ENCODE data around the gene MAD1L1. TPM values are rescaled to one million over a fixed set of nuclear protein-coding genes. Genes with fewer than 3 reads are reported as not detected.

Gene MAD1L1
- total RNA-seq, 1 experiment from 2014 or later = 46.7 TPM

DNA sequence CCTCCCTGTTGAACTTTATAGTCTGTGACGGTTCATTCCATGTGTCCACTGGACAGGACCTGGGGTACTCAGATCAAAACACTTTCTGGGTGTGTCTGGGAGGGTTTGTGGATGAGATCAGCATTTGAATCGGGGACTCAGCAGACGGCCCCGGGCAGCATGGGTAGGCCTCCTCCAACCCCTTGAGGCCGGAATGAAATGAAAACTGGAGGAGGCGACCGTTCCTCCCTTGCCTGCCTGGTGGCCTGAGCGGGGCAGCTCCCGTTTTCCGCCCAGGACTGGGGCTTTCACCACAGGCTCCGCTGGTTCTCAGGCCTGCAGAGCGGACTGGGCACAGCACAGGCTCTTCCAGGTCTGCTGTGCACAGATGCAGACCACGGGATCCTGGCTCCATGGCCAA, 247.7 kb downstream of the MAD1L1 start:
- Histone ChIP-seq H3K4me1 (ENCODE audit: insufficient read depth, low read length, poor library complexity, severe bottlenecking) (no peaks in the 10 kb centered on the region), H3K36me3 (ENCODE audit: insufficient read depth, low read length, poor library complexity, severe bottlenecking) (no peaks in the 10 kb centered on the region), H3K27me3 (replicated peaks; ENCODE audit: insufficient read depth, low read depth, low read length, poor library complexity) (no peaks in the 10 kb centered on the region), H3K9me3 (ENCODE audit: low read depth, low read length, poor library complexity, severe bottlenecking) (no peaks in the 10 kb centered on the region), H3K27ac (ENCODE audit: low read depth, low read length, poor library complexity, severe bottlenecking) (no peak overlapping the region), H3K4me3 (ENCODE audit: low read depth, low read length, poor library complexity, severe bottlenecking) (no peak overlapping the region)
- no TSS peak for BruUV-seq (replicated peaks)
- intact Hi-C loops (cut with micrococcal nuclease; ENCODE audit: unreplicated experiment) = no loop called here
- no peak for TF ChIP-seq EZH2 (IDR thresholded peaks at IDR 0.05; ENCODE audit: borderline replicate concordance, low read depth, low read length, poor library complexity, severe bottlenecking)
- TF ChIP-seq, protein P1, sequence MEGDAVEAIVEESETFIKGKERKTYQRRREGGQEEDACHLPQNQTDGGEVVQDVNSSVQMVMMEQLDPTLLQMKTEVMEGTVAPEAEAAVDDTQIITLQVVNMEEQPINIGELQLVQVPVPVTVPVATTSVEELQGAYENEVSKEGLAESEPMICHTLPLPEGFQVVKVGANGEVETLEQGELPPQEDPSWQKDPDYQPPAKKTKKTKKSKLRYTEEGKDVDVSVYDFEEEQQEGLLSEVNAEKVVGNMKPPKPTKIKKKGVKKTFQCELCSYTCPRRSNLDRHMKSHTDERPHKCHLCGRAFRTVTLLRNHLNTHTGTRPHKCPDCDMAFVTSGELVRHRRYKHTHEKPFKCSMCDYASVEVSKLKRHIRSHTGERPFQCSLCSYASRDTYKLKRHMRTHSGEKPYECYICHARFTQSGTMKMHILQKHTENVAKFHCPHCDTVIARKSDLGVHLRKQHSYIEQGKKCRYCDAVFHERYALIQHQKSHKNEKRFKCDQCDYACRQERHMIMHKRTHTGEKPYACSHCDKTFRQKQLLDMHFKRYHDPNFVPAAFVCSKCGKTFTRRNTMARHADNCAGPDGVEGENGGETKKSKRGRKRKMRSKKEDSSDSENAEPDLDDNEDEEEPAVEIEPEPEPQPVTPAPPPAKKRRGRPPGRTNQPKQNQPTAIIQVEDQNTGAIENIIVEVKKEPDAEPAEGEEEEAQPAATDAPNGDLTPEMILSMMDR (conservative IDR thresholded peaks at IDR 0.05; ENCODE audit: low read depth, low read length) = no peak
- ChIA-PET CTCF (no interaction called here), POLR2A (ENCODE audit: low non-redundant PET) (no interaction called here)
- DNase-seq (ENCODE audit: low spot score) = no peak

DNA sequence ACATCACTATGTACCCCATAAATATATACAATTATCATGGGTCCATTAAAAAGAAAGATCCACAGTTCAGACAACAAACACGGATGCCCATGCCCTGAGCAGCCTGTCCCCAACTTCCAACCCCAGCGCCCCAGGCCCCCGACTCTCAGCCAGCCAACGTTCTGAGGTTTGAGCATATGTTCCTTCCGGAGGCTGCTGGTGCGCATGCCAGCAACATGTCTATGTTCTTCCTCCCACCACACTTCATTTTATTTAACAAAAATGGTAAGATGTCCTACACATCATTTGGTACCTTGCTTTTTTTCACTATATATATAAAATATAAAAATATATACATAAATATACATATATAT, 250.9 kb downstream of the MAD1L1 start:
- CTCF ChIA-PET = no interaction called here
- POLR2A ChIA-PET (ENCODE audit: low non-redundant PET) = no interaction called here
- Histone ChIP-seq H3K4me1 (ENCODE audit: insufficient read depth, low read length, poor library complexity, severe bottlenecking) (no peaks in the 10 kb centered on the region), H3K27ac (ENCODE audit: low read depth, low read length, poor library complexity, severe bottlenecking) (no peak overlapping the region), H3K9me3 (ENCODE audit: low read depth, low read length, poor library complexity, severe bottlenecking) (no peaks in the 10 kb centered on the region), H3K27me3 (replicated peaks; ENCODE audit: insufficient read depth, low read depth, low read length, poor library complexity) (no peaks in the 10 kb centered on the region), H3K36me3 (ENCODE audit: insufficient read depth, low read length, poor library complexity, severe bottlenecking) (no peaks in the 10 kb centered on the region), H3K4me3 (ENCODE audit: low read depth, low read length, poor library complexity, severe bottlenecking) (no peak overlapping the region)
- TF ChIP-seq, protein P1 (conservative IDR thresholded peaks at IDR 0.05; ENCODE audit: low read depth, low read length) = no peak
- no peak for DNase-seq (ENCODE audit: low spot score)
- intact Hi-C loops (cut with micrococcal nuclease; ENCODE audit: unreplicated experiment) = no loop called here
- no TSS peak for BruUV-seq (replicated peaks)

DNA sequence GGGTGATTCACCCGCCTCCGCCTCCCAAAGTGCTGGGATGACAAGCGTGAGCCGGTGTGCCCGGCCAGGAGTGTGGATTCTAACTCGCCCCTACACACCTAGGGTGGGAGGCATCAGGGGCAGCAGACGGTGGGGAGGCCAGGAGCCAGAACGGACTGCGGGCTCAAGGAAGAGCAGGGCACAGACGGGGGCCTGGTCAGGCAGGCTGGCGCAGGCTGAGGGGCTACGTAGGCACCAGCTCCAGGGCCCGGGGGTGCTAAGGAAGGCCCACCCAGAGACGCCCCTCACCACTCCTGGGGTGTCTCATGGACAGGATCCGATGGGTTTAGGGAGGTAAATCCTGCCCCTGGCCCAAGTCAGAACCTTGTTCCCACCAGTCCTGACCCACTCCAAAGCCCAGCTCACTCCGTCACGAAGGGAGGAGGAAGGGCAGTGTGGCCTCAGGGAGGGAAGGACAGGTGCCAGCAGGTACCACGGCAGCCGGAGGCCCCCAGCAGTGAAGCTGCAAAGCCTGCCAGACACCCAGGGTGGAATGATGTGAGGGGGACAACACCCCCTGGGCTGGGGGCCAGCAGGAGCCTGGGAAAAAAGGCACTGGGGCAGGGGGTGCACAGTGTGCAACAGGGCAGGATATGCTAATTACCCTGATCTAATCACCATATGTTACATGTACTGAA, 251.4 kb downstream of the MAD1L1 start:
- BruUV-seq (replicated peaks) = no TSS peak
- POLR2A ChIA-PET (ENCODE audit: low non-redundant PET) = no interaction called here
- no peak overlapping the region for H3K27ac ChIP-seq (ENCODE audit: low read depth, low read length, poor library complexity, severe bottlenecking)
- no peaks in the 10 kb centered on the region for H3K9me3 ChIP-seq (ENCODE audit: low read depth, low read length, poor library complexity, severe bottlenecking)
- no peaks in the 10 kb centered on the region for H3K4me1 ChIP-seq (ENCODE audit: insufficient read depth, low read length, poor library complexity, severe bottlenecking)
- CTCF ChIA-PET = no interaction called here
- no peaks in the 10 kb centered on the region for H3K27me3 ChIP-seq (replicated peaks; ENCODE audit: insufficient read depth, low read depth, low read length, poor library complexity)
- H3K36me3 ChIP-seq (ENCODE audit: insufficient read depth, low read length, poor library complexity, severe bottlenecking) = no peaks in the 10 kb centered on the region
- DNase-seq (ENCODE audit: low spot score) = no peak
- intact Hi-C loops (cut with micrococcal nuclease; ENCODE audit: unreplicated experiment) = no loop called here
- H3K4me3 ChIP-seq (ENCODE audit: low read depth, low read length, poor library complexity, severe bottlenecking) = no peak overlapping the region
- TF ChIP-seq, protein P1 (conservative IDR thresholded peaks at IDR 0.05; ENCODE audit: low read depth, low read length) = no peak
- TF ChIP-seq EZH2 (IDR thresholded peaks at IDR 0.05; ENCODE audit: borderline replicate concordance, low read depth, low read length, poor library complexity, severe bottlenecking) = no peak
